B cell (primary cell): ENCODE measurements around the gene CAPN5.

Experiments used
- EZH2 ChIP-seq: IDR thresholded peaks from 2 replicates; pipeline ENCODE4 v1.6.1; 2012; ENCODE audit warnings: borderline replicate concordance, low read depth, mild to moderate bottlenecking, moderate library complexity, low read length; ENCODE audit not compliant: insufficient read depth, poor library complexity, severe bottlenecking
- TF ChIP-seq, protein P1 (sequence below): fragments of 200-600 bp; IDR thresholded peaks from one replicate; pipeline ENCODE4 v1.8.0; 2022; ENCODE audit warnings: antibody characterized with exemption, mild to moderate bottlenecking

- TF ChIP-seq, protein P1, sequence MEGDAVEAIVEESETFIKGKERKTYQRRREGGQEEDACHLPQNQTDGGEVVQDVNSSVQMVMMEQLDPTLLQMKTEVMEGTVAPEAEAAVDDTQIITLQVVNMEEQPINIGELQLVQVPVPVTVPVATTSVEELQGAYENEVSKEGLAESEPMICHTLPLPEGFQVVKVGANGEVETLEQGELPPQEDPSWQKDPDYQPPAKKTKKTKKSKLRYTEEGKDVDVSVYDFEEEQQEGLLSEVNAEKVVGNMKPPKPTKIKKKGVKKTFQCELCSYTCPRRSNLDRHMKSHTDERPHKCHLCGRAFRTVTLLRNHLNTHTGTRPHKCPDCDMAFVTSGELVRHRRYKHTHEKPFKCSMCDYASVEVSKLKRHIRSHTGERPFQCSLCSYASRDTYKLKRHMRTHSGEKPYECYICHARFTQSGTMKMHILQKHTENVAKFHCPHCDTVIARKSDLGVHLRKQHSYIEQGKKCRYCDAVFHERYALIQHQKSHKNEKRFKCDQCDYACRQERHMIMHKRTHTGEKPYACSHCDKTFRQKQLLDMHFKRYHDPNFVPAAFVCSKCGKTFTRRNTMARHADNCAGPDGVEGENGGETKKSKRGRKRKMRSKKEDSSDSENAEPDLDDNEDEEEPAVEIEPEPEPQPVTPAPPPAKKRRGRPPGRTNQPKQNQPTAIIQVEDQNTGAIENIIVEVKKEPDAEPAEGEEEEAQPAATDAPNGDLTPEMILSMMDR = no peak
- TF ChIP-seq EZH2 = no peak
These were observed 61.3 kb downstream of the CAPN5 start, which contains the start of gene MYO7A for GRCh38 chr11:77127920-77128691.
